CD4-positive, alpha-beta T cell treated with Interleukin-17A for 4 hours (primary cell): ENCODE results near the gene ZFP42.
"Not testable (repeated sequence)": the region's sequence is repeated elsewhere in the genome, so short reads cannot be mapped to it uniquely, and the experiment has no call there.

Experiments
- DNase-seq: peaks from one replicate; pipeline ENCODE4 v3.0.0-alpha.2; 2020; ENCODE audit warnings: mixed read lengths

ZFP42 gene

DNA sequence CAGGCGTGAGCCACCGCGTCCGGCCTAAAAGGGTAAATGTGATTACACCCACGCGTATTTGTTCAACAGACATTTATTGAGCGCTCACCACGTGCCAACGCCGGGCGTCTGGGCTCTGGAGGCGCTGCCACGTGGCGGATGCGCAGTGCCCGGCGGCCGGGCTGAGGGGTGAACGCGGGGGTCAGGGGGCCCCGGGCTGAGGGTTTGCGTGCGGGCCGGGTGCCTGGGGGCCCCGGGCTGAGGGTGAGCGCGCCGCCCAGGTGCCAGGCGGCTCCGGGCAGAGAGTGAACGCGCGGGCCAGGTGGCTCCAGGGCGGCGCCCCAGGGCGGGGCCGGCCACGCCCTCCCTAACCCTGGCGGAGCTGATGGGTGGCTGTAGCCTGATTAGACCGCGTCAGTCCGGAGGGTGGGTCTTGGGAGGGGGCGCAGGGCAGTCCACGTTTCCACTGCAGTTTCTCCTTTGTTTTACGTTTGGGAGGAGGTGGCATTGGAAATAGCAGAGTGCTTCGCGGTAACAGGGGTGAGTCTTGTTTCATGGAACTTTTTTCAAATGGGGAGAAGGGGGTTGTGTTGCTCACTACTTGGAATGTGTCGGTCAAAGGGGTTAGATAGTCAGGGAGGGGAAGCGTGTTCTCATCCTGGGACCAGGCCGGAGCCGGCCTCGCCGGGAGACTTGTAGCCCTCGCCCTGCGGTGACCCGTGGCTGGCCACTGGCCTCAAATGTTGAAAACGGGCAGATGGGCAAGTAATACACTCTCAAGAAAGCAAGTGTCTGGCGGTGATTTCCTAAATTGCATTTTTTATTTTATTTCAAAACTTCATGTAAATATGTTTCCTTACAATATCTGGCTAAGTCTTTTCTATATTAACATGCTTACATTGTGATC lies at the start of gene ZFP42:
Gene ZFP42, plus strand, starts transcription at position 450 of the 886 bp plus-strand sequence. CDS start 7,037 bp downstream, outside the sequence.
- DNase-seq = no peak

GRCh38 chr4:187961171-187961570 lies 34.4 kb upstream of the ZFP42 start:
- no peak for DNase-seq

GRCh38 chr4:187961961-187962360 lies 33.6 kb upstream of the ZFP42 start:
- DNase-seq = no peak

- no peak for DNase-seq
Measured at GRCh38 chr4:187962926-187963325, 32.6 kb upstream of the ZFP42 start.

- DNase-seq = no peak
Measured at GRCh38 chr4:187965726-187966125, 29.8 kb upstream of the ZFP42 start.

DNA sequence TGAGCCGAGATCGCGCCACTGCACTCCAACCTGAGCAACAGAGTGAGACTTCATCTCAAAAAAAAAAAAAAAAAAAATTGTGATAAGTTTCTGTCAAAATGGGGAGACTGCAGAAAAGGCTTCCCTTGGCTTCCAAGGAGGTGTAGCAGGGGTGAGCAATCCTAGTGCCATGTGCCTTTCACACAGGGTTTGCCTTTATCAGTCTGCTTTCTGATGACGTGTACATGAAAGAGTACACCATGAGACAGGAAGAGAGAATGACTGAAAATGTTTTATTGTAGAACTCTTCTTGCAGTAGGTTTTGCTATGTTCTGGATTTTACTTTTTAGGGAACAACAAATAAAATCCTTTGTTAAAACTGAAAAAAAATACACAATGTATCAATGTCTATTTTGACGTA lies 23.4 kb upstream of the ZFP42 start:
- DNase-seq = no peak

GRCh38 chr4:187983746-187984145 lies 11.8 kb upstream of the ZFP42 start:
- DNase-seq = no peak

DNA sequence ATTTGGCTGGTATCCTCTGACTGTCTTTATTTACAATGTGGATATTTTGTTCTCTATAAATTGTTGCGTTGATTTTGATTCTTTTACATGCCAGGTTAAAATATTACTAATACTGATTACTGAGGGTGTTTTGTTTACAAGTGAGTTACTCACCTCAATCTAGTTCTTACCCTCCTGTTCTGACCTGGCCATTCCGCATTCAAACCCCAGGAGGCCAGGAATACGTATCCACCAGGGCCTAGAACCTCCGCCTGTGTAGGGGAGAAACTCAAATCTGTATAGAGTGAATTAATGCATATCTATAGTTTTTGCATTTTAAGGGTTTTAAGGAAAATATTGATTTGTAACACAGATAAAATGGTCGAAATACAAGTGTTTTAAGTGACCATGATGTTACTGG lies 2.6 kb upstream of the ZFP42 start:
- no peak for DNase-seq

- no peak for DNase-seq
Measured at GRCh38 chr4:187993827-187994226, 1.7 kb upstream of the ZFP42 start.

DNA sequence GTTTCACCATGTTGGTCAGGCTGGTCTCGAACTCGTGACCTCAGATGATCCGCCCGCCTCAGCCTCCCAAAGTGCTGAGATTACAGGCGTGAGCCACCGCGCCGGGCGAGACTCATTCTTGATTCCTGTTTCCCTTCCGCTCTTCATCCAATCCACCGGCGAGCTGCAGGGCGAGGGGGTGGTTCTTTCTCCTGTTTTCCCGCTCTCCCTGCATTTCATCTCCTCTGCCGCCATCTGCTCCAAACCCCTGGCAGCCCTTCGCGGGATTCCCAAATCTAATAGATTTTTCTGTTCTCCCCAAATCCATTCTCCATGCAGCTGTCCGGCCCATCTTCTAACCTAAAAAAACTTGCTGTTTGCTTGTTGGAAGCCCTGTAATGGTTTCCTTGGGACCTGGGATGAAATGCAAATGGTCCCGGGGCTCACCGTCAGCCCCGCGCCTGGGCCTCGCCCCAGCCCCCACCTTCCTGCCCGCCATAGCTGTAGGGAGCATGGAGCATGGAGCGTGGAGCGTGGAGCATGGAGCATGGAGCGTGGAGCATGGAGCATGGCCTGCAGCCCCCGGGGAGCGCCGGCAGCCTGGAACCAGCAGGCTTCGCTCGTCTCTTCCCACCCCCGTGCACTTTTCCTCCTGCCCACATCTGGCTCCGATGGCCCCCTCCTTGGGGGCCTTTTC lies 1.1 kb downstream of the ZFP42 start:
- no peak for DNase-seq

- not testable (repeated sequence) for DNase-seq
Measured at GRCh38 chr4:187997991-187998390, 2.4 kb downstream of the ZFP42 start.

- no peak for DNase-seq
Measured at GRCh38 chr4:187999406-187999932, 3.9 kb downstream of the ZFP42 start.

DNA sequence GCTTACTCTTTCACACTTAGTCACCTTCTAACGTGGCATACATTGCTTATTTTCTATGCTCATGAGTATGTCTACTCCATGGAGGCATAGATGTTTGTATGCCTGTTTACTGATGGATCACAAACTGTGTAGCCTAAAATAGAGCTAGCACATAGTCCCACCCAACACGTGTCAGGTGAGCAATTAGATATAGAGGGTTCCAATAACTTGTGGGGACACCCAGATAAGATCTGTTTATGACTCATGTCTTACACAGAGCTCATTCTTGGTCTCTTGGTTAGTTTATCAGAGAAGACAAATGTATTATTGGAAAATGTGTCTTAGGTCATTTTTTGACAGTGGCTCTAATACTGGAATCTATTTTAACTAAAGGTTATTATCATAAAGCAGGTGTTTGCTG lies 6.8 kb downstream of the ZFP42 start:
- no peak for DNase-seq

DNA sequence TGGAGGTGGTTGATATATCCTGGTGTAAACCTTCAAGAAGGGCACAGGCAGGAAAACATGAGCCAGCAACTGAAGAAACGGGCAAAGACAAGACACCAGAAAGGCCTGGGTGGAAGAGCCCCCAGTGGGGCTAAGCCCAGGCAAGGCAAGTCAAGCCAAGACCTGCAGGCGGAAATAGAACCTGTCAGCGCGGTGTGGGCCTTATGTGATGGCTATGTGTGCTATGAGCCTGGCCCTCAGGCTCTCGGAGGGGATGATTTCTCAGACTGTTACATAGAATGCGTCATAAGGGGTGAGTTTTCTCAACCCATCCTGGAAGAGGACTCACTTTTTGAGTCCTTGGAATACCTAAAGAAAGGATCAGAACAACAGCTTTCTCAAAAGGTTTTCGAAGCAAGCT lies 7.2 kb downstream of the ZFP42 start:
- no peak for DNase-seq

- no peak for DNase-seq
Measured at GRCh38 chr4:188005561-188005960, 10.0 kb downstream of the ZFP42 start.

DNA sequence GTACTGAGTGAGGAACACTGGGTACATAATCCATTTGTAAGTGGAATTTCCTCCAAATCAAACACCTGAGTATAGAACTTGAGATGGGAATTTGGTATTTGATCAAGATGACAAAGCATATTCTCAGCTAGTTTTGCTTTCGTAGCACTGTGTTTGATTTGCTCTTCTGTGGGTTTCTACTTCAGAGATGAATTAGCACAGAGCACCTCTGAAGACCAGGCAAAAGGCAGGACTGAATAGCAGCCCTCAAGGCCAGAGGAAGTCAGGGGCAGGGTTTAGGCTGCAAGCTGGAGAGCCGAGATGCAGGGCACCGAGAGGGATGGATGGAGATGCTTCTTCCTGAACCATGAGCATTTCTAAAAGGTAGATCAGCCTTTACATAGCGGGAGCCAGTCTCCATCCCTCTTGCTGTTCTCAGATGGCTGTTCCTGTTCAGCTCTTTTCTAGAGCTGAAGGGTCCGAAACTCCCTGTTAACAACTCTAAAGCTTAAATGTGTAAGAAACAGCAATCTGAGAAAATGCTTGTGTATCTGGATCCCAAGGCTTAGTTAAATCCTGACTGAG lies 10.8 kb downstream of the ZFP42 start:
- DNase-seq = no peak

- no peak for DNase-seq
Measured at GRCh38 chr4:188008377-188008776, 12.8 kb downstream of the ZFP42 start.

DNA sequence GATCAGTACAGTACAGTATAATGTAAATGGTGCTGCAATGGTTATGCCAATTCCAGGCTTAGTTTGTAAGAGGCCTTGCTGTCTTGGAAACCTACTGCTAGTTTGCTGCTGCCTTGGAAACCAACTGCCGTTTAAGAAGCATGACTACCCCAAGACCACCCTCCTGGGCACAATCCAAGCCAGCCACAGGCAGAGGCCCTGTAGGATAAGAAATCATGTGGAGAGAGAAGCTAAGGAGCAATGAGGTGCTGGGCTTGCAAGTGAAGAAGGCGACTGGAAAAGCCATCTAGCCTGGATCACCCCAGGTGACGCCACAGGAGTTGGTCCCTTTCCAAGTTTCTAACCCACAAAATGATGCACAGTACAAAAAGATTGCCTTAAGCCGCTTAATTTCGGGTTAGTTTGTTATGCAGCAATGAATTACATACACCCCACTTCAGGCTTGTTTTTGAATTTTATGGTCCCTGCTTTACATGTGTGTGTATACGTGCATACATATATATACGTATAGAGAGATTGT lies 16.9 kb downstream of the ZFP42 start:
- no peak for DNase-seq

DNA sequence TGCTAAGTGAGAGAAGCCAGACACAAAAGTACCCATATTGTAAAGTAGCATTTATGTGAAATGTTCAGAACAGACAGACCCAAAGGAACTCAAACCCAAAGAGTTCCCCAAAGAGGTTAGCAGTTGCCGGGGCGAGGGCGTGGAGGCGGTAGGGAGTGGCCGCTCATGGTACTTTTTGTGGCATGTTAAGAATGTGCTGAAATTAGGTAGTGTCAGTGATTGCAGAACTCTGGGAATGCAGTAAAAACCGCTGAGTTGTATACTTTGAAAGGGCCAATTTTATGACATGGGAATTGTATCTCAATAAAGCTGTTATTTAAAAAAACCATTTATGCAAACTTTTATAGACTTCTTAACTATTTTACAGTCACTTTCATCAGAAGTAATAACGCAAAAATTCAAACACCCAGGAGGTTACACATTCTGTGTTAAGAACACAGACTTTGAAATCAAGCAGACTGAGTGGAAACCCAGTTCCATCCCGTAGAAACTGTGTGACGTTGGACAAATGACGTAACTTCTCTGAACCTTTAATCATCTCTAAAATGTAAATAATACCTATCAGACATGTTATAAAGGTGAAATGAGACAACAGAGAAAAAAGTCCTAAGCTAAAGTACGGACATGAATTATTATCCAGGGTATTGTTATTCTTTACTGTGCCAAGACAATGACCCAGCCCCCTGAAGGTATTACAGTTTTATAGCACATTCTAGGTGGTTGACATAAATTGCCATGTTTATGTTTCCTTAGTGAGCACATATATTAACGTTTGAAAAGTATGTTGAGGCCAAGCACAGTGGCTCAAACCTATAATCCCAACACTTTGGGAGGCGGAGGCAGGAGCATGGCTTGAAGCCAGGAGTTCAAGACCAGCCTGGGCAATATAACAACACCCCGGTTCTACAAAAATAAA lies 19.7 kb downstream of the ZFP42 start:
- no peak for DNase-seq

DNA sequence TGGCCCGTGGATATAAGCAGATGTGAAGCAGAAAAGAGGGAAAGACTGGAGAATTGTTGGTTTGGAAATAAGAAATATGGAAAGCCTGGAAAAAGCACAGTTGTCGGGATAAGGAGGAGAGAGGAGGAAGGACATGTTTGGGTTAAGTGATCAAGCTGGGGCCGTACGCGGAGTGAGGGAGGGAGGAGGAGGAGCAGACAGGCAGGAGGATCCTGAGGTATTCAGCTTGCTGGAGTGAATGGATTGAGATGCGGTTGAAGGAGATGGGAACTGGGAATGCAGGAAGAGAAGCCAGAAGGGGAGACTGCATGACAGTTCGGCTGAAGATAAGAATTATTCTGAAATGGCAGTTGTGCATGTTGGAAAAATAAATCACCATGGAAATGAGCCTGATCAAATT lies 21.2 kb downstream of the ZFP42 start:
- DNase-seq = no peak

GRCh38 chr4:188018262-188018661 lies 22.7 kb downstream of the ZFP42 start:
- no peak for DNase-seq

- DNase-seq = no peak
Measured at GRCh38 chr4:188021548-188022249, 26.1 kb downstream of the ZFP42 start.
